Measurements from ENCODE around the gene RPP14.
"Not testable (repeated sequence)": the region's sequence is repeated elsewhere in the genome, so short reads cannot be mapped to it uniquely, and the experiment has no call there.

Gene RPP14

GRCh38 chr3:58335652-58335947, 29.6 kb downstream of the RPP14 start:
- peak overlapping the region; percentile 81 for H3K4me3 ChIP-seq (ENCODE audit: low read depth, low read length)
- TF ChIP-seq POLR2A (IDR thresholded peaks at IDR 0.05; ENCODE audit: extremely low read depth, insufficient read length) (no peak), MAX (IDR thresholded peaks at IDR 0.05; ENCODE audit: low read depth, low read length) (no peak), MYC (IDR thresholded peaks at IDR 0.05; ENCODE audit: low read depth, low read length) (no peak)
- TF ChIP-seq, protein P1, sequence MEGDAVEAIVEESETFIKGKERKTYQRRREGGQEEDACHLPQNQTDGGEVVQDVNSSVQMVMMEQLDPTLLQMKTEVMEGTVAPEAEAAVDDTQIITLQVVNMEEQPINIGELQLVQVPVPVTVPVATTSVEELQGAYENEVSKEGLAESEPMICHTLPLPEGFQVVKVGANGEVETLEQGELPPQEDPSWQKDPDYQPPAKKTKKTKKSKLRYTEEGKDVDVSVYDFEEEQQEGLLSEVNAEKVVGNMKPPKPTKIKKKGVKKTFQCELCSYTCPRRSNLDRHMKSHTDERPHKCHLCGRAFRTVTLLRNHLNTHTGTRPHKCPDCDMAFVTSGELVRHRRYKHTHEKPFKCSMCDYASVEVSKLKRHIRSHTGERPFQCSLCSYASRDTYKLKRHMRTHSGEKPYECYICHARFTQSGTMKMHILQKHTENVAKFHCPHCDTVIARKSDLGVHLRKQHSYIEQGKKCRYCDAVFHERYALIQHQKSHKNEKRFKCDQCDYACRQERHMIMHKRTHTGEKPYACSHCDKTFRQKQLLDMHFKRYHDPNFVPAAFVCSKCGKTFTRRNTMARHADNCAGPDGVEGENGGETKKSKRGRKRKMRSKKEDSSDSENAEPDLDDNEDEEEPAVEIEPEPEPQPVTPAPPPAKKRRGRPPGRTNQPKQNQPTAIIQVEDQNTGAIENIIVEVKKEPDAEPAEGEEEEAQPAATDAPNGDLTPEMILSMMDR (IDR thresholded peaks at IDR 0.05; ENCODE audit: low read depth, low read length), result no peak
- DNase-seq (ENCODE audit: low read depth), result no peak

DNA sequence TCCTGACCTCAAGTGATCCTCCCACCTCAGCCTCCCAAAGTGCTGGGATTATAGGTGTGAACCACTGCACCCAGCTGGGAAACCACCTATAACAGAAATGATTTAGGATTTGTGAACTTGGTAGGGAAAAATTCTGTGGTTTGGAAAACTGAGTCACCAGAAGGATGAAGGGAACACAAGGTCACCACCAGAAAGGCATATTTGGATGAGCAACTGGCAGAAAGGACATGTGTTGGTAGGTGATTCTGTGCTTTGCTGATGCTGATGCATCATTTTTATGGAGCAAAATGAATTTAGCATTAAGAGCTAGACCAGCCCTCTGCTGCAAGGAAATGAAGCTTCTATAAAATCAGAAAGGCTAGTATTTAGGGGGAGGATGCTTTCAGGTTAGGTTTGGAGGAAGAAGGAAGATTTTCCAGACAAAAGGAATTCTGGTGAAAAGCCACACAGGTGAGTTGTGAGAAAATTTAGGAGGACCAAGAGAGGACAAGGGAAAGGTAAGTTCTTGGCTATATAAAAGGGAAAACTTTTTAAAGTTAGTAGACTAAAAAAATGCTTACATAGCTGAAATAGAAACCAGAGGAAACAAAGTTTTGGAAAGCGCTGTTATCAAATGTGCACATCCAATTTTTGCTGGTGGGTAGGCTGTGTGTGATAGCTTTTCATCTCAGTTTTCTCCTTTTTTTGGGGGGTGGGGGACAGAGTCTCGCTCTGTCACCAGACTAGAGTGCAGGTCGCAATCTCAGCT, 30.3 kb downstream of the RPP14 start:
- TF ChIP-seq MAX (IDR thresholded peaks at IDR 0.05; ENCODE audit: low read depth, low read length), result no peak
- no peak for TF ChIP-seq MYC (IDR thresholded peaks at IDR 0.05; ENCODE audit: low read depth, low read length)
- TF ChIP-seq, protein P1 (IDR thresholded peaks at IDR 0.05; ENCODE audit: low read depth, low read length), result no peak
- TF ChIP-seq POLR2A (IDR thresholded peaks at IDR 0.05; ENCODE audit: extremely low read depth, insufficient read length), result no peak
- peak; percentile 31 for DNase-seq (ENCODE audit: low read depth)
- H3K4me3 ChIP-seq (ENCODE audit: low read depth, low read length), result peak overlapping the region; percentile 81

- H3K4me3 ChIP-seq (ENCODE audit: low read depth, low read length), result peak overlapping the region; percentile 81
- TF ChIP-seq MAX (IDR thresholded peaks at IDR 0.05; ENCODE audit: low read depth, low read length), result no peak
- no peak for TF ChIP-seq POLR2A (IDR thresholded peaks at IDR 0.05; ENCODE audit: extremely low read depth, insufficient read length)
- TF ChIP-seq, protein P1 (IDR thresholded peaks at IDR 0.05; ENCODE audit: low read depth, low read length), result no peak
- TF ChIP-seq MYC (IDR thresholded peaks at IDR 0.05; ENCODE audit: low read depth, low read length), result no peak
- DNase-seq (ENCODE audit: low read depth), result no peak
Observed at GRCh38 chr3:58337190-58337589, 31.1 kb downstream of the RPP14 start.

- DNase-seq (ENCODE audit: low read depth), result not testable (repeated sequence)
- H3K4me3 ChIP-seq (ENCODE audit: low read depth, low read length), result peak overlapping the region; percentile 3
Observed at GRCh38 chr3:58339146-58339545, 33.1 kb downstream of the RPP14 start.

- peak overlapping the region; percentile 21 for H3K4me3 ChIP-seq (ENCODE audit: low read depth, low read length)
- DNase-seq (ENCODE audit: low read depth), result peak; percentile 48
- no peak for TF ChIP-seq POLR2A (IDR thresholded peaks at IDR 0.05; ENCODE audit: extremely low read depth, insufficient read length)
- no peak for TF ChIP-seq MAX (IDR thresholded peaks at IDR 0.05; ENCODE audit: low read depth, low read length)
- TF ChIP-seq, protein P1 (IDR thresholded peaks at IDR 0.05; ENCODE audit: low read depth, low read length), result no peak
- no peak for TF ChIP-seq MYC (IDR thresholded peaks at IDR 0.05; ENCODE audit: low read depth, low read length)
Observed at GRCh38 chr3:58340594-58341244, 34.7 kb downstream of the RPP14 start.

- no peak for DNase-seq (ENCODE audit: low read depth)
- peak overlapping the region; percentile 21 for H3K4me3 ChIP-seq (ENCODE audit: low read depth, low read length)
- no peak for TF ChIP-seq MAX (IDR thresholded peaks at IDR 0.05; ENCODE audit: low read depth, low read length)
Observed at GRCh38 chr3:58341376-58341775, 35.3 kb downstream of the RPP14 start.

Measured in NB4 (cell line).